DND-41 (cell line): ENCODE measurements around the gene HECTD1.

Experiments used
- EZH2 ChIP-seq: IDR thresholded peaks from 3 replicates; pipeline ENCODE4 v1.6.1; 2012; ENCODE audit warnings: borderline replicate concordance, low read depth, mild to moderate bottlenecking, moderate library complexity, low read length, inconsistent platforms; ENCODE audit not compliant: severe bottlenecking
- TF ChIP-seq, protein P1 (sequence below): IDR thresholded peaks from 2 replicates; pipeline ENCODE4 v1.5.1; 2012; ENCODE audit warnings: borderline replicate concordance, low read length, moderate library complexity, mild to moderate bottlenecking; ENCODE audit not compliant: poor library complexity, severe bottlenecking; ENCODE audit errors: extremely low read depth

DNA sequence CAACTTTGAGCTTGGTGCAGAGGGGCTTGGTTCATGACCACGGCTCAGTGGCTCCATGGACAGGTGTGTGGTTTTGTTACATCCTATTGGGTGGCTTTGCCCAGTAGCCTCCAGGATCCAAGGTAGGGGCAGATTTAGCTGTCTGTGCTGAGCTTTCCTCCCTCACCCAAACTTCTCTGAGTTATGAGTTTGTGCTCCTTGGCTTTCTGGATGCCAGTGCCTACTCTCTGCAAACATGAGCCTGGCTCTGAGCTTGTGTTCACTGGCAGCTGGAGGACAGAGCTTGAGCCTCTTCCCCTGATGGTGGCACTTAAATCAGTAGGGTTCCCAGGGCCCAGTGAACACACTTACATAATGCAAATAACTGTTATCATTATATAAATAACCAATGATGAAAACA, 45.3 kb upstream of the HECTD1 start:
- TF ChIP-seq, protein P1, sequence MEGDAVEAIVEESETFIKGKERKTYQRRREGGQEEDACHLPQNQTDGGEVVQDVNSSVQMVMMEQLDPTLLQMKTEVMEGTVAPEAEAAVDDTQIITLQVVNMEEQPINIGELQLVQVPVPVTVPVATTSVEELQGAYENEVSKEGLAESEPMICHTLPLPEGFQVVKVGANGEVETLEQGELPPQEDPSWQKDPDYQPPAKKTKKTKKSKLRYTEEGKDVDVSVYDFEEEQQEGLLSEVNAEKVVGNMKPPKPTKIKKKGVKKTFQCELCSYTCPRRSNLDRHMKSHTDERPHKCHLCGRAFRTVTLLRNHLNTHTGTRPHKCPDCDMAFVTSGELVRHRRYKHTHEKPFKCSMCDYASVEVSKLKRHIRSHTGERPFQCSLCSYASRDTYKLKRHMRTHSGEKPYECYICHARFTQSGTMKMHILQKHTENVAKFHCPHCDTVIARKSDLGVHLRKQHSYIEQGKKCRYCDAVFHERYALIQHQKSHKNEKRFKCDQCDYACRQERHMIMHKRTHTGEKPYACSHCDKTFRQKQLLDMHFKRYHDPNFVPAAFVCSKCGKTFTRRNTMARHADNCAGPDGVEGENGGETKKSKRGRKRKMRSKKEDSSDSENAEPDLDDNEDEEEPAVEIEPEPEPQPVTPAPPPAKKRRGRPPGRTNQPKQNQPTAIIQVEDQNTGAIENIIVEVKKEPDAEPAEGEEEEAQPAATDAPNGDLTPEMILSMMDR = no peak
- TF ChIP-seq EZH2 = no peak
